ENCODE measurements around the gene USF1. TPM values are rescaled to one million over a fixed set of nuclear protein-coding genes. Genes with fewer than 3 reads are reported as not detected.

USF1 gene
- total and polyA plus RNA-seq, 9 of the 15 experiments (the other 6 are each of a cell fraction or from before 2014, with no cell fraction given): 7.4 to 60.2 (median 54.2) TPM

DNA sequence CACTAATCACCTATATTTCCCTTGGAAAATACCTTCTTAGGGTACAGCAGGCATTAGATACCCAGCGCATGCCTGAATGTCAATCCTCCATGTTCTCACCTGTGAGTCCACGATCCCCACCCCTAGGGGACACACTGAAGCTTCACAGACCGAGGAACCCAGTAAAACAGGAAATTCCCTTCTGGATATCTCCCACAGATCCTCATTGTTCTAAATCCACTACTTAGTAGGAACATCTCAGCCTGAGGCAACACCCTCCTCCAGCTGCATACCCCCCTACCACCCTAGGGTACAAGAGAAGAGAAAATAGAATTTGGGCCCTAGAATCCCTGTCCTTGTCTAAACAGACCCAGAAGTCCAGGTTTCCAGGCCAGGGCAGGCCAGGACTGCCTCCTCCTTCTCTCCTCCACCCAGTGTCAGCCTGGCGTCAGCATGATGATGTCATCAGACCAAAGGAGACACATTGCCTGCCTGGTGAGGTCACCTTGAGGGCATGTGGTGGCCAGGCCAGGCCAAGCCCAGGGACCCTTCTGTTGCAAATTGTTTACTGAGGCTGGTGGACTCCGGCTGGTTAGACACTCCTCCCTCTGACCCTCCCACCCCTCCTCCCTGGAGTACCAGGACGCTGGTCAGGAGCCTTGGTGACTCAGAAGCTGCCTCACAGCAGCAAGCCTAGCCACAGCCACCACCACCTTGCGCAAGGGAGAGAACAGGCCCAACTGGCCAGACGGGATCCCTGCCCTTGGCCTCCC lies 37.4 kb upstream of the USF1 start (continued):
- TF ChIP-seq, protein P1, sequence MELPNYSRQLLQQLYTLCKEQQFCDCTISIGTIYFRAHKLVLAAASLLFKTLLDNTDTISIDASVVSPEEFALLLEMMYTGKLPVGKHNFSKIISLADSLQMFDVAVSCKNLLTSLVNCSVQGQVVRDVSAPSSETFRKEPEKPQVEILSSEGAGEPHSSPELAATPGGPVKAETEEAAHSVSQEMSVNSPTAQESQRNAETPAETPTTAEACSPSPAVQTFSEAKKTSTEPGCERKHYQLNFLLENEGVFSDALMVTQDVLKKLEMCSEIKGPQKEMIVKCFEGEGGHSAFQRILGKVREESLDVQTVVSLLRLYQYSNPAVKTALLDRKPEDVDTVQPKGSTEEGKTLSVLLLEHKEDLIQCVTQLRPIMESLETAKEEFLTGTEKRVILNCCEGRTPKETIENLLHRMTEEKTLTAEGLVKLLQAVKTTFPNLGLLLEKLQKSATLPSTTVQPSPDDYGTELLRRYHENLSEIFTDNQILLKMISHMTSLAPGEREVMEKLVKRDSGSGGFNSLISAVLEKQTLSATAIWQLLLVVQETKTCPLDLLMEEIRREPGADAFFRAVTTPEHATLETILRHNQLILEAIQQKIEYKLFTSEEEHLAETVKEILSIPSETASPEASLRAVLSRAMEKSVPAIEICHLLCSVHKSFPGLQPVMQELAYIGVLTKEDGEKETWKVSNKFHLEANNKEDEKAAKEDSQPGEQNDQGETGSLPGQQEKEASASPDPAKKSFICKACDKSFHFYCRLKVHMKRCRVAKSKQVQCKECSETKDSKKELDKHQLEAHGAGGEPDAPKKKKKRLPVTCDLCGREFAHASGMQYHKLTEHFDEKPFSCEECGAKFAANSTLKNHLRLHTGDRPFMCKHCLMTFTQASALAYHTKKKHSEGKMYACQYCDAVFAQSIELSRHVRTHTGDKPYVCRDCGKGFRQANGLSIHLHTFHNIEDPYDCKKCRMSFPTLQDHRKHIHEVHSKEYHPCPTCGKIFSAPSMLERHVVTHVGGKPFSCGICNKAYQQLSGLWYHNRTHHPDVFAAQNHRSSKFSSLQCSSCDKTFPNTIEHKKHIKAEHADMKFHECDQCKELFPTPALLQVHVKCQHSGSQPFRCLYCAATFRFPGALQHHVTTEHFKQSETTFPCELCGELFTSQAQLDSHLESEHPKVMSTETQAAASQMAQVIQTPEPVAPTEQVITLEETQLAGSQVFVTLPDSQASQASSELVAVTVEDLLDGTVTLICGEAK (IDR thresholded peaks at IDR 0.05): no peak
- TF ChIP-seq, protein P1 (CRISPR knock-in tag; IDR thresholded peaks at IDR 0.05): no peak
- TF ChIP-seq NRF1 (conservative IDR thresholded peaks at IDR 0.05 in 1 of 2, IDR thresholded peaks at IDR 0.05 in 1 of 2): peak; percentile 74 to 77
- TF ChIP-seq ZNF589 (CRISPR knock-in tag; IDR thresholded peaks at IDR 0.05; ENCODE audit: low read depth): peak; percentile 53; the same call in 1 of the 2 replicates
- TF ChIP-seq, protein P2, sequence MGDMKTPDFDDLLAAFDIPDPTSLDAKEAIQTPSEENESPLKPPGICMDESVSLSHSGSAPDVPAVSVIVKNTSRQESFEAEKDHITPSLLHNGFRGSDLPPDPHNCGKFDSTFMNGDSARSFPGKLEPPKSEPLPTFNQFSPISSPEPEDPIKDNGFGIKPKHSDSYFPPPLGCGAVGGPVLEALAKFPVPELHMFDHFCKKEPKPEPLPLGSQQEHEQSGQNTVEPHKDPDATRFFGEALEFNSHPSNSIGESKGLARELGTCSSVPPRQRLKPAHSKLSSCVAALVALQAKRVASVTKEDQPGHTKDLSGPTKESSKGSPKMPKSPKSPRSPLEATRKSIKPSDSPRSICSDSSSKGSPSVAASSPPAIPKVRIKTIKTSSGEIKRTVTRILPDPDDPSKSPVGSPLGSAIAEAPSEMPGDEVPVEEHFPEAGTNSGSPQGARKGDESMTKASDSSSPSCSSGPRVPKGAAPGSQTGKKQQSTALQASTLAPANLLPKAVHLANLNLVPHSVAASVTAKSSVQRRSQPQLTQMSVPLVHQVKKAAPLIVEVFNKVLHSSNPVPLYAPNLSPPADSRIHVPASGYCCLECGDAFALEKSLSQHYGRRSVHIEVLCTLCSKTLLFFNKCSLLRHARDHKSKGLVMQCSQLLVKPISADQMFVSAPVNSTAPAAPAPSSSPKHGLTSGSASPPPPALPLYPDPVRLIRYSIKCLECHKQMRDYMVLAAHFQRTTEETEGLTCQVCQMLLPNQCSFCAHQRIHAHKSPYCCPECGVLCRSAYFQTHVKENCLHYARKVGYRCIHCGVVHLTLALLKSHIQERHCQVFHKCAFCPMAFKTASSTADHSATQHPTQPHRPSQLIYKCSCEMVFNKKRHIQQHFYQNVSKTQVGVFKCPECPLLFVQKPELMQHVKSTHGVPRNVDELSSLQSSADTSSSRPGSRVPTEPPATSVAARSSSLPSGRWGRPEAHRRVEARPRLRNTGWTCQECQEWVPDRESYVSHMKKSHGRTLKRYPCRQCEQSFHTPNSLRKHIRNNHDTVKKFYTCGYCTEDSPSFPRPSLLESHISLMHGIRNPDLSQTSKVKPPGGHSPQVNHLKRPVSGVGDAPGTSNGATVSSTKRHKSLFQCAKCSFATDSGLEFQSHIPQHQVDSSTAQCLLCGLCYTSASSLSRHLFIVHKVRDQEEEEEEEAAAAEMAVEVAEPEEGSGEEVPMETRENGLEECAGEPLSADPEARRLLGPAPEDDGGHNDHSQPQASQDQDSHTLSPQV (IDR thresholded peaks at IDR 0.05): 0 out of 2 replicates have a peak, but pooled peaks have one; percentile 36
- TF ChIP-seq, protein P3, sequence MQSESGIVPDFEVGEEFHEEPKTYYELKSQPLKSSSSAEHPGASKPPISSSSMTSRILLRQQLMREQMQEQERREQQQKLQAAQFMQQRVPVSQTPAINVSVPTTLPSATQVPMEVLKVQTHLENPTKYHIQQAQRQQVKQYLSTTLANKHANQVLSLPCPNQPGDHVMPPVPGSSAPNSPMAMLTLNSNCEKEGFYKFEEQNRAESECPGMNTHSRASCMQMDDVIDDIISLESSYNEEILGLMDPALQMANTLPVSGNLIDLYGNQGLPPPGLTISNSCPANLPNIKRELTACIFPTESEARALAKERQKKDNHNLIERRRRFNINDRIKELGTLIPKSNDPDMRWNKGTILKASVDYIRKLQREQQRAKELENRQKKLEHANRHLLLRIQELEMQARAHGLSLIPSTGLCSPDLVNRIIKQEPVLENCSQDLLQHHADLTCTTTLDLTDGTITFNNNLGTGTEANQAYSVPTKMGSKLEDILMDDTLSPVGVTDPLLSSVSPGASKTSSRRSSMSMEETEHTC (IDR thresholded peaks at IDR 0.05): peak; percentile 59; the same call in 1 of the 2 replicates
- no peak for TF ChIP-seq RBM39 (optimal IDR thresholded peaks at IDR 0.05; ENCODE audit: low read depth, low read length)
